Measurements from ENCODE around the gene CTNNA1. TPM values are rescaled to one million over a fixed set of nuclear protein-coding genes. Genes with fewer than 3 reads are reported as not detected.
A peak's percentile ranks its signal among the peaks of the same experiment; 100 is the strongest.

The CTNNA1 gene
- total and polyA plus RNA-seq, 9 of the 15 experiments (the other 6 are each of a cell fraction or from before 2014, with no cell fraction given), result 29.6 to 117 (median 89.1) TPM

DNA sequence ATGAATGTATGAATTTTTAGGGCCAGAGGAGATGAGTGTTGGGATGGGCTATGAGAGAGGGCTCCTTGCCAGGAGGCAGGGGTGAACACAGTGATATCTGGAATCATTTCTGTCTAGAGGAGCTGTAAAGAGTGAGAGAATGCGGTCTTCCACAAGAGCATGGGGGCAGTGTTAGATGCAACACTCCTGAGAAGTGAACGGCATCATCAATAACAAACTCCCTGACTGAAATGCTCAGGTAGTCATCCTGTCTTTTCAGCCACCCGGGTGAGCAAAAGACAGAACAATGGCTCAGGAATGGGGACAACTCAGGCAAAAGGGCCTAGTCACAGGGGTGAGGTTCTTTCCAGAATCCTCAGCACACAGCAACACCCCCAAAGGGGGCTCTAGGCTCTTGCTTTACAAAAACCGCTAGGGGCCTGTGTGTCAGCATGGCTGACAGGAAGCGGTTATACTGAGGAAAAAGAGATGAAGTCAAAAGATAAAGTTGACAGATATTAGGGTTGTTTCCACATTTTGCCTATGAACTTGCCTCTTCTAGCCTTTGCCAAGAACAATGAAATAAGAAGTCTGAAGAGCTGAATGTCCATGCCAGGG, 226.6 kb downstream of the CTNNA1 start:
- intact Hi-C loops (cut with micrococcal nuclease), result loop anchor here (10.0 kb wide), 1 partner anchor 335 kb away; no protein-coding TSS in a partner anchor
- no peak for TF ChIP-seq POLR2H (tag; IDR thresholded peaks at IDR 0.05; ENCODE audit: low read depth)
- no peak for TF ChIP-seq U2AF2 (optimal IDR thresholded peaks at IDR 0.05; ENCODE audit: low read depth, low read length)
- TF ChIP-seq, protein P1, sequence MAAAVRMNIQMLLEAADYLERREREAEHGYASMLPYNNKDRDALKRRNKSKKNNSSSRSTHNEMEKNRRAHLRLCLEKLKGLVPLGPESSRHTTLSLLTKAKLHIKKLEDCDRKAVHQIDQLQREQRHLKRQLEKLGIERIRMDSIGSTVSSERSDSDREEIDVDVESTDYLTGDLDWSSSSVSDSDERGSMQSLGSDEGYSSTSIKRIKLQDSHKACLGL (CRISPR knock-in tag; IDR thresholded peaks at IDR 0.05; ENCODE audit: borderline replicate concordance, poor library complexity, severe bottlenecking), result no peak
- no peak for TF ChIP-seq ZNF324 (CRISPR knock-in tag; IDR thresholded peaks at IDR 0.05)
- no peak for TF ChIP-seq TCF15 (CRISPR knock-in tag; IDR thresholded peaks at IDR 0.05)
- TF ChIP-seq HMGN3 (IDR thresholded peaks at IDR 0.05; ENCODE audit: borderline replicate concordance, extremely low read depth, insufficient read length, low read depth, low read length), result no peak
- TF ChIP-seq, protein P2, sequence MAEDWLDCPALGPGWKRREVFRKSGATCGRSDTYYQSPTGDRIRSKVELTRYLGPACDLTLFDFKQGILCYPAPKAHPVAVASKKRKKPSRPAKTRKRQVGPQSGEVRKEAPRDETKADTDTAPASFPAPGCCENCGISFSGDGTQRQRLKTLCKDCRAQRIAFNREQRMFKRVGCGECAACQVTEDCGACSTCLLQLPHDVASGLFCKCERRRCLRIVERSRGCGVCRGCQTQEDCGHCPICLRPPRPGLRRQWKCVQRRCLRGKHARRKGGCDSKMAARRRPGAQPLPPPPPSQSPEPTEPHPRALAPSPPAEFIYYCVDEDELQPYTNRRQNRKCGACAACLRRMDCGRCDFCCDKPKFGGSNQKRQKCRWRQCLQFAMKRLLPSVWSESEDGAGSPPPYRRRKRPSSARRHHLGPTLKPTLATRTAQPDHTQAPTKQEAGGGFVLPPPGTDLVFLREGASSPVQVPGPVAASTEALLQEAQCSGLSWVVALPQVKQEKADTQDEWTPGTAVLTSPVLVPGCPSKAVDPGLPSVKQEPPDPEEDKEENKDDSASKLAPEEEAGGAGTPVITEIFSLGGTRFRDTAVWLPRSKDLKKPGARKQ (CRISPR knock-in tag; IDR thresholded peaks at IDR 0.05), result no peak
- no peak for TF ChIP-seq L3MBTL2 (IDR thresholded peaks at IDR 0.05)
- TF ChIP-seq, protein P3, sequence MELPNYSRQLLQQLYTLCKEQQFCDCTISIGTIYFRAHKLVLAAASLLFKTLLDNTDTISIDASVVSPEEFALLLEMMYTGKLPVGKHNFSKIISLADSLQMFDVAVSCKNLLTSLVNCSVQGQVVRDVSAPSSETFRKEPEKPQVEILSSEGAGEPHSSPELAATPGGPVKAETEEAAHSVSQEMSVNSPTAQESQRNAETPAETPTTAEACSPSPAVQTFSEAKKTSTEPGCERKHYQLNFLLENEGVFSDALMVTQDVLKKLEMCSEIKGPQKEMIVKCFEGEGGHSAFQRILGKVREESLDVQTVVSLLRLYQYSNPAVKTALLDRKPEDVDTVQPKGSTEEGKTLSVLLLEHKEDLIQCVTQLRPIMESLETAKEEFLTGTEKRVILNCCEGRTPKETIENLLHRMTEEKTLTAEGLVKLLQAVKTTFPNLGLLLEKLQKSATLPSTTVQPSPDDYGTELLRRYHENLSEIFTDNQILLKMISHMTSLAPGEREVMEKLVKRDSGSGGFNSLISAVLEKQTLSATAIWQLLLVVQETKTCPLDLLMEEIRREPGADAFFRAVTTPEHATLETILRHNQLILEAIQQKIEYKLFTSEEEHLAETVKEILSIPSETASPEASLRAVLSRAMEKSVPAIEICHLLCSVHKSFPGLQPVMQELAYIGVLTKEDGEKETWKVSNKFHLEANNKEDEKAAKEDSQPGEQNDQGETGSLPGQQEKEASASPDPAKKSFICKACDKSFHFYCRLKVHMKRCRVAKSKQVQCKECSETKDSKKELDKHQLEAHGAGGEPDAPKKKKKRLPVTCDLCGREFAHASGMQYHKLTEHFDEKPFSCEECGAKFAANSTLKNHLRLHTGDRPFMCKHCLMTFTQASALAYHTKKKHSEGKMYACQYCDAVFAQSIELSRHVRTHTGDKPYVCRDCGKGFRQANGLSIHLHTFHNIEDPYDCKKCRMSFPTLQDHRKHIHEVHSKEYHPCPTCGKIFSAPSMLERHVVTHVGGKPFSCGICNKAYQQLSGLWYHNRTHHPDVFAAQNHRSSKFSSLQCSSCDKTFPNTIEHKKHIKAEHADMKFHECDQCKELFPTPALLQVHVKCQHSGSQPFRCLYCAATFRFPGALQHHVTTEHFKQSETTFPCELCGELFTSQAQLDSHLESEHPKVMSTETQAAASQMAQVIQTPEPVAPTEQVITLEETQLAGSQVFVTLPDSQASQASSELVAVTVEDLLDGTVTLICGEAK (IDR thresholded peaks at IDR 0.05), result no peak
- TF ChIP-seq, protein P3 (CRISPR knock-in tag; IDR thresholded peaks at IDR 0.05), result no peak

More for the DNA sequence above, 226.6 kb downstream of the CTNNA1 start:
- Histone ChIP-seq H3K9me1 (ENCODE audit: control insufficient read depth, insufficient read depth, low read length) (no peaks in the 10 kb centered on the region), H4K20me1 (replicated peaks; ENCODE audit: control insufficient read depth, insufficient read depth, low read length) (no peaks in the 10 kb centered on the region), H3K79me2 (ENCODE audit: control insufficient read depth, insufficient read depth, low read length) (no peaks in the 10 kb centered on the region), H3K4me1 (replicated peaks in 1 of 2; ENCODE audit: control insufficient read depth in 2 of 2, insufficient read depth in 2 of 2, low read length in 2 of 2) (peaks cover 5 to 29% of the 10 kb centered on the region in 2 experiments), H3K27ac (ENCODE audit: extremely low read depth, low read depth, low read length) (no peak overlapping the region), H2AFZ (ENCODE audit: low read depth, low read length) (peak overlapping the region; percentile 46; the same call in 1 of the 2 replicates), H3K4me3 (no peak overlapping the region), H3K27me3 (ENCODE audit: control insufficient read depth in 2 of 2, insufficient read depth in 2 of 2, low read length in 2 of 2) (no peaks in the 10 kb centered on the region; a peak in 1 of 5 replicates), H3K36me3 (ENCODE audit: control insufficient read depth, insufficient read depth, low read length) (no peaks in the 10 kb centered on the region), H3K4me2 (ENCODE audit: insufficient read depth, low read length) (no peak overlapping the region), H3K9ac (ENCODE audit: insufficient read depth in 1 of 2, low read depth in 2 of 2, low read length in 2 of 2) (no peak overlapping the region), H3K9me3 (replicated peaks; ENCODE audit: control insufficient read depth, insufficient read depth, low read depth, low read length) (no peaks in the 10 kb centered on the region)
- CTCF ChIA-PET (ENCODE audit: low intra/inter-chr PET ratio), result no interaction called here
- 58% methylated on average over 5 of the region's 5 CpGs for WGBS (ENCODE audit: insufficient coverage, low coverage, missing lambda C conversion rate)
- ATAC-seq (peak; percentile 57), DNase-seq (ENCODE audit: extremely low read depth in 1 of 4, low spot score in 3 of 4) (peak in 2 of 4 experiments; percentile 25 to 32), FAIRE-seq (peak; percentile 46)
- no TSS peak for BruUV-seq (replicated peaks)
- POLR2A ChIA-PET, result no interaction called here
- in situ Hi-C loops (cut with MboI), result no loop called here

Measured in K562 (cell line).